Left ventricle myocardium inferior (tissue), 1 donor: ENCODE data around the gene RSPH4A. TPM values are rescaled to one million over a fixed set of nuclear protein-coding genes. Genes with fewer than 3 reads are reported as not detected.
"Not testable (repeated sequence)": the region's sequence is repeated elsewhere in the genome, so short reads cannot be mapped to it uniquely, and the experiment has no call there.

Experiments used
- DNase-seq: peaks from one replicate; pipeline ENCODE4 v3.0.0-alpha.2; 2020
- H3K27ac ChIP-seq: fragments of 200-600 bp; replicated peaks from 2 replicates; pipeline ENCODE4 v1.8.0; 2021
- H3K27me3 ChIP-seq: fragments of 200-600 bp; 2 replicates; pipeline ENCODE4 v1.8.0; 2021; ENCODE audit warnings: low read depth
- H3K36me3 ChIP-seq: fragments of 200-600 bp; 2 replicates; pipeline ENCODE4 v1.8.0; 2021
- H3K4me1 ChIP-seq: fragments of 200-600 bp; 2 replicates; pipeline ENCODE4 v1.8.0; 2021
- H3K4me3 ChIP-seq: fragments of 200-600 bp; 2 replicates; pipeline ENCODE4 v1.8.0; 2021; ENCODE audit warnings: mild to moderate bottlenecking, moderate library complexity
- H3K9me3 ChIP-seq: fragments of 200-600 bp; replicated peaks from 2 replicates; pipeline ENCODE4 v1.8.0; 2021
- intact Hi-C: fragments of 100-400 bp; cut with micrococcal nuclease; formaldehyde crosslinking; loops from one replicate; pipeline ENCODE4 v1.11.0; 2022
- total RNA-seq: library from RNA; stranded (reverse); fragmentation: NEBNext Ultra II Directional; extraction: Animal tissue kit (Norgen Biotek cat#: 25700); gene quantifications from one replicate; pipeline ENCODE4 v1.2.1, GENCODE V29; 2021
- TF ChIP-seq, protein P1 (sequence below): fragments of 200-600 bp; IDR thresholded peaks from 2 replicates; pipeline ENCODE4 v1.8.0; 2021; ENCODE audit warnings: antibody characterized with exemption, mild to moderate bottlenecking, borderline replicate concordance
- donor health status: DM: no; HTN: yes; CAD: no; lungs with severe emphysema.

The RSPH4A gene
- total RNA-seq, 1 donor from 2014 or later: not detected

DNA sequence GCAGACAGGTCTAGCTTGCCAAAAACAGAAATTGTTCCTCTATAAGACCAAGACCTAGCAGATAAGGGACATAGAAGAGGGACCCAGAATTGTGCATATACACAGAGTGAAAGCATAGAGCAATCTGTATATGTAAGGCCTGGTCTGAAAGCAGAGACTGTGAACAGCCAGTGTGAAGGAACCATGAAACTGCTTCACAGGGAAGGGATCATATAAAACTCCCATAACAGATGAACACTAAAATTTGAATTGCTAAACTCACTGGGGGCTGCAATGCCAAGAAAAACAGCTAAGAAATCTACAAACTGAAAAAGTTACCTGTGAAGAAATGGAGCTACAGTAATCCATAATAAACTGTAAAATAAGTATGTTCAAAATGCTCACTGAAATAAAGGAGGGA, 45.3 kb downstream of the RSPH4A start:
- no peak overlapping the region for H3K4me3 ChIP-seq
- intact Hi-C loops: no loop called here

DNA sequence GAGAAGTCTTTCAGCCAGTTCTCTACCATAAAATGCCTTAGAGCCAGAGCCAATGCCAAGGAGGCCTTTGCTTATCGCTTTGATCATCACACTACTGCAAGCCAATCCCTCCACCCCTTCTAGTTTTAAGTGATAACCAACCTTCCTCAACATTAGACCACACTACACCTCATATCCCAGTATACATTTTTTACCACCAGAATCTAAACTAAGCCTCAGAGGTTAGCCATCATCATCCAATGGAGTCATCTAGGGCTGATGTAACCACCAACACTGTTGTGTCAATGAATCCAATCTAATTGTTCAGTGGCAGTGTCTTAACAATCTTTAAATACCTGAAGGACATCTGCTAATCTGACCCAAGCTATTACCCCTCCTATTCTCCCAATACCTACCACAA, 45.9 kb downstream of the RSPH4A start:
- no peak for DNase-seq
- Histone ChIP-seq H3K27me3 (no peaks in the 10 kb centered on the region), H3K4me1 (peaks cover 38% of the 10 kb centered on the region), H3K4me3 (no peak overlapping the region), H3K36me3 (peaks cover 15% of the 10 kb centered on the region), H3K9me3 (no peaks in the 10 kb centered on the region), H3K27ac (no peak overlapping the region)
- TF ChIP-seq, protein P1, sequence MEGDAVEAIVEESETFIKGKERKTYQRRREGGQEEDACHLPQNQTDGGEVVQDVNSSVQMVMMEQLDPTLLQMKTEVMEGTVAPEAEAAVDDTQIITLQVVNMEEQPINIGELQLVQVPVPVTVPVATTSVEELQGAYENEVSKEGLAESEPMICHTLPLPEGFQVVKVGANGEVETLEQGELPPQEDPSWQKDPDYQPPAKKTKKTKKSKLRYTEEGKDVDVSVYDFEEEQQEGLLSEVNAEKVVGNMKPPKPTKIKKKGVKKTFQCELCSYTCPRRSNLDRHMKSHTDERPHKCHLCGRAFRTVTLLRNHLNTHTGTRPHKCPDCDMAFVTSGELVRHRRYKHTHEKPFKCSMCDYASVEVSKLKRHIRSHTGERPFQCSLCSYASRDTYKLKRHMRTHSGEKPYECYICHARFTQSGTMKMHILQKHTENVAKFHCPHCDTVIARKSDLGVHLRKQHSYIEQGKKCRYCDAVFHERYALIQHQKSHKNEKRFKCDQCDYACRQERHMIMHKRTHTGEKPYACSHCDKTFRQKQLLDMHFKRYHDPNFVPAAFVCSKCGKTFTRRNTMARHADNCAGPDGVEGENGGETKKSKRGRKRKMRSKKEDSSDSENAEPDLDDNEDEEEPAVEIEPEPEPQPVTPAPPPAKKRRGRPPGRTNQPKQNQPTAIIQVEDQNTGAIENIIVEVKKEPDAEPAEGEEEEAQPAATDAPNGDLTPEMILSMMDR: no peak
- intact Hi-C loops: no loop called here

More for the DNA sequence above, 45.3 kb downstream of the RSPH4A start:
- Histone ChIP-seq H3K27me3 (no peaks in the 10 kb centered on the region), H3K4me1 (peaks cover 32% of the 10 kb centered on the region), H3K9me3 (no peaks in the 10 kb centered on the region), H3K36me3 (peaks cover 19% of the 10 kb centered on the region), H3K27ac (no peak overlapping the region)
- TF ChIP-seq, protein P1: no peak
- no peak for DNase-seq

DNA sequence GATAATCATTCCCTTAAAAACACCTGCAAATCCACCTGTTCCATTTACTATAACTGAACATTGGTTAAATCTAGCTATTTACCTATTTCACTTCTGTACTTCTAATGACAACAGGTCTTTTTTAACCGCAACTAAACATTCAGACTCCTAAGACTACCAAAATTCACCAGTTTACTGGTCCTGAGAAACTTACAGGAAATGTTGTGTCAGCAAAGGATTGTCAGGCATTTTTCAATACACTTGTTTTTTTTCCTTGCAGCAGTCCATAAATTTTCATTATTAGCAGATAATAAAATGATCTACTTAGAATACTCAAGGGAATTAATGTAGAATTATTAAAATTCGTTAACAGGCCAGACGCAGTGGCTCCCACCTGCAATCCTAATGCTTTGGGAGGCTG, 47.0 kb downstream of the RSPH4A start:
- intact Hi-C loops: no loop called here
- Histone ChIP-seq H3K27ac (no peak overlapping the region), H3K4me1 (peaks cover 49% of the 10 kb centered on the region), H3K36me3 (peaks cover 4% of the 10 kb centered on the region), H3K27me3 (no peaks in the 10 kb centered on the region), H3K9me3 (no peaks in the 10 kb centered on the region), H3K4me3 (no peak overlapping the region)
- DNase-seq: no peak
- TF ChIP-seq, protein P1: no peak

DNA sequence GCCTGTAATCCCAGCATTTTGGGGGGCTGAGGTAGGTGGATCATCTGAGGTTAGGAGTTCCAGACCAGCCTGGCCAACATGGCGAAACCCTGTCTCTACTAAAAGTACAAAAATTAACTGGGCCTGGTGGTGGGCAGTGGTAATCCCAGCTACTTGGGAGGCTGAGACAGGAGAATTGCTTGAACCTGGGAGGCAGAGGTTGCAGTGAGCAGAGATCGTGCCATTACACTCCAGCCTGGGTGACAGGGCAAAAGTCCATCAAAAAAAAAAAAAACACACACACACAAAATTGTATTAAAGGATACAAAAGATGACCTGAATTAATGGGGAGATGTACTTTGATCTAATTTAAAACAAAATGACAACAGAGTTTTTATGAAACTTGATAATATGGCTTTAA, 47.9 kb downstream of the RSPH4A start:
- H3K27me3 ChIP-seq, intact Hi-C loops, DNase-seq, H3K36me3 ChIP-seq, H3K9me3 ChIP-seq, H3K4me3 ChIP-seq, H3K27ac ChIP-seq: not testable (repeated sequence)
- peaks cover 52% of the 10 kb centered on the region for H3K4me1 ChIP-seq

DNA sequence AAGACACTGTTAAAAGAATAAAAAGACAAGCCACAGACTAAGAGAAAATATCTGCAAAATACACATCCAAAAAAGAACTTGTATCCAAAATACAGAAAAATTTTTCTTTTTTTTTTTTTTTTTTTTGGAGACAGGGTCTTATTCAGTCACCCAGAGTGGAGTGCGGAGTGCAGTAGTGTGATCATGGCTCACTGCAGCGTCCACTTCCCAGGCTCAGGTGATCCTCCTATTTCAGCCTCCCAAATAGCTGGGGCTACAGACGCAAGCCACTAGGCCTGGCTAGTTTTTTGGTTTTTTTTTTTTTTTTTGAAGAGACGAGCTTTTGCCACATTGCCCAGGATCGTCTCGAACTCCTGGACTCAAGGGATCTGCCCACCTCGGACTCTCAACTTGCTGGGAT, 49.2 kb downstream of the RSPH4A start:
- TF ChIP-seq, protein P1: no peak
- no peaks in the 10 kb centered on the region for H3K27me3 ChIP-seq
- DNase-seq: no peak
- H3K27ac ChIP-seq: no peak overlapping the region
- no peak overlapping the region for H3K4me3 ChIP-seq
- H3K36me3 ChIP-seq: no peaks in the 10 kb centered on the region
- peaks cover 52% of the 10 kb centered on the region for H3K4me1 ChIP-seq
- H3K9me3 ChIP-seq: no peaks in the 10 kb centered on the region
- intact Hi-C loops: no loop called here

DNA sequence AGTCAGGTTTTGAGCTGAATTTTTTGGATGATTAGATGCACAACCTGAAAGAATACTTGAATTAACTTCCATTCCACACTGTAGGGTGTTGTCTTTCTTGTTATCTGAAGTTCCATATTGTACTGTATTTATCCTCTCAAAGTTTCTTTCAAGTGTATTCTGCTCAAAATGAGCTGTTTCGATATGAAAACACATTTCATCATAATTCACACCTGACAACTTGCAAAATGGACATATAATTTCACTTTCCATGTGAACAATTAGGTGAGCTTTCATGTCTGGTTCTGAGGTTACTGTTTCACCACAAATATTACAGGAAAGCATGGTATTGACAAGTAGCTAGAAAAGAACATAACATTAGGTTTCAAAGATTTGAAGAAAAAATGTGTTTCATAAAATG, 50.6 kb downstream of the RSPH4A start:
- no peak for DNase-seq
- Histone ChIP-seq H3K4me1 (peaks cover 45% of the 10 kb centered on the region), H3K27me3 (no peaks in the 10 kb centered on the region), H3K36me3 (no peaks in the 10 kb centered on the region), H3K9me3 (no peaks in the 10 kb centered on the region), H3K27ac (no peak overlapping the region), H3K4me3 (no peak overlapping the region)
- TF ChIP-seq, protein P1: no peak
- intact Hi-C loops: no loop called here
